Trophoblast cell (in vitro differentiated cells and primary cell): ENCODE measurements around the gene PPP1R15B.

Experiments used
- DNase-seq, 2 donors: peaks; one replicate each; pipeline ENCODE4 v3.0.0-alpha.2; 2016
- H2AFZ ChIP-seq: 2 replicates; pipeline ENCODE4 v1.6.1; 2013; ENCODE audit warnings: low read length, moderate library complexity, mild to moderate bottlenecking; ENCODE audit not compliant: insufficient read depth, poor library complexity
- H2AK5ac ChIP-seq: 2 replicates; pipeline ENCODE4 v1.6.1; 2013; ENCODE audit warnings: mild to moderate bottlenecking, low read length
- H2BK120ac ChIP-seq: 2 replicates; pipeline ENCODE4 v1.6.1; 2013; ENCODE audit warnings: low read length, mild to moderate bottlenecking, moderate library complexity; ENCODE audit not compliant: insufficient read depth, poor library complexity
- H2BK12ac ChIP-seq: 2 replicates; pipeline ENCODE4 v1.6.1; 2013; ENCODE audit warnings: mild to moderate bottlenecking, low read length, moderate library complexity
- H2BK5ac ChIP-seq: 2 replicates; pipeline ENCODE4 v1.6.1; 2013; ENCODE audit warnings: low read length, low read depth, moderate library complexity, mild to moderate bottlenecking; ENCODE audit not compliant: poor library complexity
- H3K14ac ChIP-seq: 2 replicates; pipeline ENCODE4 v1.6.1; 2013; ENCODE audit warnings: mild to moderate bottlenecking, low read length
- H3K18ac ChIP-seq: 2 replicates; pipeline ENCODE4 v1.6.1; 2013; ENCODE audit warnings: mild to moderate bottlenecking, low read length
- H3K23ac ChIP-seq: 2 replicates; pipeline ENCODE4 v1.6.1; 2013; ENCODE audit warnings: low read length
- H3K27ac ChIP-seq: 2 replicates; pipeline ENCODE4 v1.5.1; 2013; ENCODE audit warnings: low read depth, mild to moderate bottlenecking, inconsistent platforms, low read length, moderate library complexity
- H3K27me3 ChIP-seq: 2 replicates; pipeline ENCODE4 v1.6.1; 2013; ENCODE audit warnings: inconsistent platforms, mild to moderate bottlenecking, low read length, moderate library complexity; ENCODE audit not compliant: insufficient read depth
- H3K36me3 ChIP-seq, 2 experiments: 1 replicate in 1 of 2; 2 replicates in 1 of 2; pipeline ENCODE4 v1.6.1; 2013; ENCODE audit warnings: low read length in 2 of 2, mild to moderate bottlenecking in 2 of 2, moderate library complexity in 1 of 2; ENCODE audit not compliant: insufficient read depth in 2 of 2, control insufficient read depth in 1 of 2
- H3K4ac ChIP-seq: 2 replicates; pipeline ENCODE4 v1.6.1; 2013; ENCODE audit warnings: low read depth, mild to moderate bottlenecking, low read length, moderate library complexity
- H3K4me1 ChIP-seq, 2 experiments: 1 replicate in 1 of 2; 2 replicates in 1 of 2; pipeline ENCODE4 v1.6.1; 2013; ENCODE audit warnings: low read length in 2 of 2, mild to moderate bottlenecking in 2 of 2, moderate library complexity in 1 of 2; ENCODE audit not compliant: insufficient read depth in 2 of 2, control insufficient read depth in 1 of 2
- H3K4me2 ChIP-seq: 2 replicates; pipeline ENCODE4 v1.6.1; 2013; ENCODE audit warnings: inconsistent platforms, mild to moderate bottlenecking, low read length, moderate library complexity
- H3K4me3 ChIP-seq: 2 replicates; pipeline ENCODE4 v1.5.1; 2013; ENCODE audit warnings: mild to moderate bottlenecking, low read depth, low read length, inconsistent platforms
- H3K79me1 ChIP-seq: one replicate; pipeline ENCODE4 v1.6.1; 2013; ENCODE audit warnings: low read length
- H3K79me2 ChIP-seq: 2 replicates; pipeline ENCODE4 v1.6.1; 2013; ENCODE audit warnings: low read length, mild to moderate bottlenecking; ENCODE audit not compliant: control insufficient read depth, insufficient read depth, poor library complexity
- H3K9ac ChIP-seq: 2 replicates; pipeline ENCODE4 v1.6.1; 2013; ENCODE audit warnings: mild to moderate bottlenecking, low read length
- H3K9me3 ChIP-seq: 2 replicates; pipeline ENCODE4 v1.6.1; 2013; ENCODE audit warnings: low read depth, mild to moderate bottlenecking, control low read depth, inconsistent platforms, low read length; ENCODE audit not compliant: insufficient read depth
- H4K12ac ChIP-seq: 2 replicates; pipeline ENCODE4 v1.6.1; 2013; ENCODE audit warnings: low read depth, mild to moderate bottlenecking, low read length, moderate library complexity
- H4K8ac ChIP-seq: 2 replicates; pipeline ENCODE4 v1.6.1; 2013; ENCODE audit warnings: low read depth, mild to moderate bottlenecking, low read length, moderate library complexity
- H4K91ac ChIP-seq: one replicate; pipeline ENCODE4 v1.6.1; 2013; ENCODE audit warnings: low read depth, mild to moderate bottlenecking, low read length, moderate library complexity
- WGBS: extraction: QIAGEN DNeasy Blood & Tissue Kit; methylation state at CpG from one replicate; pipeline ENCODE4 v1.1.7; 2013; ENCODE audit warnings: missing lambda C conversion rate; ENCODE audit not compliant: insufficient read length, insufficient coverage; ENCODE audit errors: extremely low coverage; 5-methylcytosine and 5-hydroxymethylcytosine counted together

PPP1R15B gene

GRCh38 chr1:204448991-204449677, 37.5 kb upstream of the PPP1R15B start:
- H3K23ac ChIP-seq, result no peak overlapping the region
- no peak overlapping the region for H2AFZ ChIP-seq
- H3K4me3 ChIP-seq, result no peak overlapping the region
- peaks cover 0 to 5% of the 10 kb centered on the region in 2 experiments for H3K4me1 ChIP-seq
- H3K79me2 ChIP-seq, result no peaks in the 10 kb centered on the region
- H3K36me3 ChIP-seq, result peaks cover 10 to 17% of the 10 kb centered on the region in 2 experiments
- H4K8ac ChIP-seq, result peak overlapping the region; percentile 13
- WGBS, result no CpG with 5 or more reads among the region's 6 CpGs
- H3K14ac ChIP-seq, result no peak overlapping the region
- H2BK12ac ChIP-seq, result no peak overlapping the region
- H3K9me3 ChIP-seq, result no peaks in the 10 kb centered on the region
- peak overlapping the region; percentile 9 for H2BK5ac ChIP-seq
- no peak overlapping the region for H2AK5ac ChIP-seq
- peak; percentile 78 for DNase-seq
- H4K91ac ChIP-seq, result no peak overlapping the region
- H3K4ac ChIP-seq, result no peak overlapping the region
- H2BK120ac ChIP-seq, result no peak overlapping the region
- no peaks in the 10 kb centered on the region for H3K27me3 ChIP-seq
- no peak overlapping the region for H4K12ac ChIP-seq
- peak overlapping the region; percentile 41 for H3K27ac ChIP-seq
- H3K9ac ChIP-seq, result no peak overlapping the region
- H3K79me1 ChIP-seq, result no peaks in the 10 kb centered on the region
- no peak overlapping the region for H3K18ac ChIP-seq
- H3K4me2 ChIP-seq, result no peak overlapping the region

- DNase-seq, result peak; percentile 97 to 98
- no peaks in the 10 kb centered on the region for H3K79me2 ChIP-seq
- H3K9ac ChIP-seq, result no peak overlapping the region
- H3K18ac ChIP-seq, result no peak overlapping the region
- H3K4ac ChIP-seq, result no peak overlapping the region
- peaks cover 3% of the 10 kb centered on the region for H3K79me1 ChIP-seq
- H4K91ac ChIP-seq, result no peak overlapping the region
- H2BK120ac ChIP-seq, result no peak overlapping the region
- H3K27me3 ChIP-seq, result no peaks in the 10 kb centered on the region
- no peaks in the 10 kb centered on the region for H3K9me3 ChIP-seq
- H4K8ac ChIP-seq, result no peak overlapping the region
- no CpG with 5 or more reads among the region's 7 CpGs for WGBS
- peaks cover 10 to 22% of the 10 kb centered on the region in 2 experiments for H3K36me3 ChIP-seq
- no peak overlapping the region for H4K12ac ChIP-seq
- H3K4me1 ChIP-seq, result peaks cover 3 to 11% of the 10 kb centered on the region in 2 experiments
- no peak overlapping the region for H2BK12ac ChIP-seq
- H3K14ac ChIP-seq, result no peak overlapping the region
- H3K27ac ChIP-seq, result peak overlapping the region; percentile 41
- no peak overlapping the region for H3K4me2 ChIP-seq
- H2AK5ac ChIP-seq, result no peak overlapping the region
- peak overlapping the region; percentile 9 for H2BK5ac ChIP-seq
- H3K23ac ChIP-seq, result no peak overlapping the region
- H2AFZ ChIP-seq, result no peak overlapping the region
- no peak overlapping the region for H3K4me3 ChIP-seq
Measured at GRCh38 chr1:204448344-204448964, 36.8 kb upstream of the PPP1R15B start.

DNA sequence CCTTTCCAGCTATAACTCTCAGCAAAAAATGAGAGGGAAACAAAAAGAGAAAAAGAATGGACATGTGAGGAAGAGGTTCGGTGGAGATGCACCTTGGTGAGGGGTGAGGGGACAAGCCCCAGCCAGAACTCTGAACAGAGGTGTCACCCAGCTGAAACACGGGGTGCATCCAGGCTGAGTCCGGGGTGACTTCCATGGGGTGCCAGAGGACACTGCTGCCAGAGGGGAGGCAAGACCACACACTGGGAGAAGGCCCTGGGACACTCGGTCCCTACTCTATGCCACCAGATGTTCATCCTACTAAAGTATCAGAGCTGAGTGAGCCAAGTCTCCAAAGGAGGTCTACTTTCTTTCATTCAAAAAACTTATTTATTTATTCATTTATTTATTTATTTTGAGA, 36.1 kb upstream of the PPP1R15B start:
- Histone ChIP-seq H3K4me1 (peaks cover 11 to 17% of the 10 kb centered on the region in 2 experiments), H3K9me3 (no peaks in the 10 kb centered on the region), H3K36me3 (peaks cover 10 to 22% of the 10 kb centered on the region in 2 experiments), H3K79me2 (no peaks in the 10 kb centered on the region), H2AFZ (no peak overlapping the region), H3K27ac (no peak overlapping the region), H4K12ac (no peak overlapping the region), H3K27me3 (no peaks in the 10 kb centered on the region), H4K91ac (no peak overlapping the region), H3K79me1 (peaks cover 6% of the 10 kb centered on the region), H3K4me2 (no peak overlapping the region), H3K9ac (no peak overlapping the region), H2BK5ac (no peak overlapping the region), H4K8ac (no peak overlapping the region), H3K4me3 (no peak overlapping the region), H3K18ac (no peak overlapping the region), H3K23ac (no peak overlapping the region), H2AK5ac (no peak overlapping the region), H3K4ac (no peak overlapping the region), H2BK120ac (no peak overlapping the region), H2BK12ac (no peak overlapping the region), H3K14ac (no peak overlapping the region)
- WGBS, result no CpG with 5 or more reads among the region's 4 CpGs
- no peak for DNase-seq

DNA sequence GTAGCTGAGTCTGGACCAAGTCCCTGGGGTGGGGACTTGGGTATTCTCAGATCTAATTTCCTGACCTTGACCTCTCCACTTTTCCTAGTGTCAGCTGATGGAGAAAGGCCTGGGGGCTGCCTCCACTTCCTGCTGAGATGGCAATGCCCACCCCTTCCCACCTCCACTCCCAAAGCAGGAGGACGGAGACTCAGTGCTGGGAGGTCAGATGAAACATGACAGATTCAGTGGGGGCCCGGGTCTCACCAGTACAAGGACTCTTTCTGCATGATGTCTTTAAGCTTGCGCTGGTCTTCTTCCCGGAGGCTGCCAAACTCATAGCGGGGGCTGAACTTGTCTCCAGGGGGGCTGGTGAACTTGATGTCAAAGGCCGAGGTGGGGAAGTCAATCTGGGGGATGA, 35.6 kb upstream of the PPP1R15B start:
- Histone ChIP-seq H3K9me3 (no peaks in the 10 kb centered on the region), H3K4me3 (no peak overlapping the region), H3K23ac (no peak overlapping the region), H4K12ac (no peak overlapping the region), H3K79me1 (peaks cover 10% of the 10 kb centered on the region), H3K14ac (no peak overlapping the region), H3K79me2 (no peaks in the 10 kb centered on the region), H2BK120ac (no peak overlapping the region), H3K27me3 (no peaks in the 10 kb centered on the region), H3K9ac (no peak overlapping the region), H4K8ac (no peak overlapping the region), H3K27ac (no peak overlapping the region), H4K91ac (no peak overlapping the region), H3K36me3 (peaks cover 14 to 26% of the 10 kb centered on the region in 2 experiments), H2AK5ac (no peak overlapping the region), H2AFZ (no peak overlapping the region), H3K4me2 (no peak overlapping the region), H2BK12ac (no peak overlapping the region), H2BK5ac (no peak overlapping the region), H3K4me1 (peaks cover 15 to 22% of the 10 kb centered on the region in 2 experiments), H3K4ac (no peak overlapping the region), H3K18ac (no peak overlapping the region)
- no peak for DNase-seq
- no CpG with 5 or more reads among the region's 6 CpGs for WGBS
